ENCODE measurements around the gene TBX15.
"Not testable (repeated sequence)": the region's sequence is repeated elsewhere in the genome, so short reads cannot be mapped to it uniquely, and the experiment has no call there.

TBX15 gene

DNA sequence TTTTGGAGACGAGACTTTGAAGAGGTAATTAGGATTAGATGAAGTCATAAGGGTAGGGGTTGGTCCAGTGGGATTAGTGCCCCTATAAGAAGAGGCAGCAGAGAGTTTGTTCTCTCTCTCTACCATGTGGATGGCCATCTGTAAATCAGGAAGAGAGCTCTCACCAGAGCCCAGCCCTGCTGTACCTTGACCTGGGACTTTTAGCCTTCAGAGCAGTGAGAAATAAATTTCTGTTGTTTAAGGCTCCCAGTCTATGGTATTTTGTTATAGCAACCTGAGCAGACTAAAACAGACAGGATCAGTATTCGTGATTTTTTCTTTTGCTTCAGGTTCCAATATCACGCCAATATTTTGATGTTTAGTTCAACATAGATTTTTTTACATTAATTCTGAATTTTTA is 30.0 kb downstream of the TBX15 start:
- no peak for DNase-seq

DNA sequence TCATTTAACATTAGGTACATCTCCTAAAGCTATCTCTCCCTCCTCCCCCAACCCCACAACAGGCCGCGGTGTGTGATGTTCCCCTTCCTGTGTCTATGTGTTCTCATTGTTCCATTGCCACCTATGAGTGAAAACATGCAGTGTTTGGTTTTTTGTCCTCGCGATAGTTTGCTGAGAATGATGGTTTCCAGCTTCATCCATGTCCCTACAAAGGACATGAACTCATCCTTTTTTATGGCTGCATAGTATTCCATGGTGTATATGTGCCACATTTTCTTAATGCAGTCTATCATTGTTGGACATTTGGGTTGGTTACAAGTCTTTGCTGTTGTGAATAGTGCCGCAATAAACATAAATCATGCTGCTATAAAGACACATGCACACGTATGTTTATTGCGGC is 30.6 kb downstream of the TBX15 start:
- not testable (repeated sequence) for DNase-seq

DNA sequence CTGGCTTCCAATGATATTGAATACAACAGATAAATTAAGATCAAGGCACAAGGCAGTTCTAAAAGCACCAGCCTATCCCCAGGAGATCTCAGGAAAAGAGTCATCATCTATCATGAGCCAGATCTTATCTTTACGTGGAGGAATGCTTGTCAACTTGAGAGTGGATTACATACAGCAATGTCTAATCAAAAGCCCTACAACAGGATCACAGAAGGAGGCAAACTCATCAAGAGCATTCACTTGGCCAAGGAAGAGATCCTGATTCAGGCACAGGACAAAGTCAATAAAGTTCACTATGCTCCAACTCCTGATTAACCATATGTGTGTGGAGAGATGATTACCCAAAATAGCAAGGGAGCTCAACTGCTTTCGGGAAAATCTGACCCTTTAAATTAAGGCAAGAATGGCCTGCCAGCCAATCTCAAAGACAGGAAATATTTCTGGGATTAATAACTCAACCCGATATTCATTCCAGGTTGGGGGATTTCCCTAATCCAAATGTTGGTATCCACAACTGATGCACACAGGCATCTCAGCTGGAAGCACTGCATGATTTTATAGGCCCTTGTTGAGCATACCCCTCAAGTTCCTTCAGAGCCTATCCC is 33.7 kb downstream of the TBX15 start:
- no peak for DNase-seq

DNA sequence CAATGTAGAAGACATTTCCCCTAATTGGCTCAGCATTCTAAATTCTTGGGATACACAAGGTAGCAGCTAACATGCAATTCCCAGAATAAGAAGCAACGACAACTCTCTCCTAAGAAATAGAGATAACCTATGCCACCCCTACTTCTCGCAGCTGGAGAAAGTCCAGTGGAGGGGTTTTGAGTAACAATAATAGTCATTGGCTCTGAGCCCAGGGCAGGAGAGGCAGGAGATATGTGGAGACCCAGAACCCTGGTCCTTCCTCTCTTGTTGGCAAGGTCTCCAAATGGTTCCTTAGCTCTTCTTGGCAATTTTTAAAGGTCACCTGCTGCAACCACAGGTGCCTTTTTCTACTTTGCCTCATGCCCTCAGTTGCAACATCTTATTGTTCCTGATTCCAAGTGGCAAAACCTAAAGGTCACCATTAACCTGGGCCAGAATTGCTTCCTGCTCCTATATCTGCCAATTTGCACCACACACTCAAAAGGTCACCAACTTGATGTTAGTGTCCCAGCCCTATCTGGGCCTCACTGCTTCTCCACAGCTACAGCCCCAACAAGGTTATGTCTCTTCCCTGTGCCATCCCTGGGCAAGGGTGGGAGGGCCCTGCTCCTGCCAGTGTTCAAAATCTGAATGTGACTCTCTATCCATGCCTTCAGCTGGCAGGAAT is 36.7 kb downstream of the TBX15 start:
- no peak for DNase-seq

DNA sequence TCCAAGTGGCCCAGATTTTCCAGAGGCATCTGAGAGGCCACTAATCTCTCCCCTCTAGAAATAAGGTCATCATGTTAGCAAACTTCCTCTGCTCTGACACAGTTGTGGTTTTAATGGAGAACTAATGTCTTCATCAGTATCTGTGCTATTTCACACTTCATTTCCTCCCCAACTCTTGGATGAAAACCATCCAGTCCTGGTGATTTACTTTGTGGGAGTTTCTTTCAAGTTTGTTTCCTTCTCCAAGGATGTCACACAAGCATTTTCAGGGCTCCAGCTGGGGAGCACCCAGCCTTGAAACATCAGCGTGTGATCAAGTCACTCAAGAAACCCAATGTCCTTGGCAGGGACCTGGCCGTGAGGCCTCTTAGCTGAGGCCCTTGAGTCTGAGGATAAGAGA is 38.8 kb downstream of the TBX15 start:
- no peak for DNase-seq

DNA sequence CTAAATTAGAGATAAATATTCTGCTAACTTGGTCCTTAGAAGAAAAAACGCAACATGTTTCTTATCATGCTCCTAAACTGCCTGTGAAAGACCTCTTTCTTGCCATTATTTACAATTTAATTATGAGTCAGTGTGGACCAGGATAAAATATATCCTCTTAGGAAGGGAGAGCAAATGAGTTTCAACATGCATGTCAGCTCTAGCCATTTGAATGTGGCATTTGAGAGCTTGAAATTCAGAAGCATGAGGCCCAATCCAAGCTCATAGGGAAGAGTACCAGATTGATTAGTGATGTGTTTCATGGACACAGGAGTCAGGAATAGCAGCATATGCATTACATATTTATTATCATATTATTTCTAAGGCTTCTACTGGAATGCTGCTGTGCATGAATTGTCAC is 39.3 kb downstream of the TBX15 start:
- DNase-seq = no peak

DNA sequence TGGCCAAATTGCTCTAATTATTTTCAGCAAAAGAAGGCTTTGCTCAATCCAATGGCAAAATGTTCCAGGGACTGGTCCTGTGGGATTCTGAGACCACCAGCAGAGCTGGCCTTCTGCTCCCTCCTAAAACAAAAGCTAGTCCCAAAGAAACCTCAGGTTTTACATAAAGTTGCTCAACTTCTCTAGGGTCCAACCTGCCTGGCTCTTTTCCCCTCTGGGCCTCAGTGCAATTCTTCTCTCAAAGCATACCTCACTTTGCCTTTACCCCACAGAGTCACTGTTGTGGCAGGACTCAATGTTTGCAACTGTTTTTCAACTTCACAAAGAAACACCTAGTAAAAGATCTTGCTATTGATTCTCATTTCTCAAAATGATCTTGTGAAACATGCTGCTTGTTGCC is 39.8 kb downstream of the TBX15 start:
- no peak for DNase-seq

DNA sequence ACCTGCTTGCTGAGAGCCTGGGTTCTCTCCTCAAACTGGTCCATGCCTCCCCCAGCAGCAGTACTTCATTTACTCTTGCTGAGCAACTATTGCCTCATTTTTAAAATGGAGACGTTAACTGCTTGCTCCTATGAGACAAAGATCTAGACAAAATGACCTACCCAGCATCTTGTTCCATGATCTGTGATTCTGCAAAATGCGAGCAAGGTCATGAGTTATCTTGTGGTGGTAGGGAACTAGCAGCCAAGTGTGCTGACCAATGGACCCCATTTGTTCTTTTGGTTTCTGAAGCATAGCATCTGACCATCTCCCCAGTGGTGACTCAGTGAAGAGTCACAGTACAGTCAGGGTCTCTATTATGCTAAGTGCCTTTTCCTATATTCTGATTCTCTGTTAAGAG is 40.4 kb downstream of the TBX15 start:
- DNase-seq = no peak

DNA sequence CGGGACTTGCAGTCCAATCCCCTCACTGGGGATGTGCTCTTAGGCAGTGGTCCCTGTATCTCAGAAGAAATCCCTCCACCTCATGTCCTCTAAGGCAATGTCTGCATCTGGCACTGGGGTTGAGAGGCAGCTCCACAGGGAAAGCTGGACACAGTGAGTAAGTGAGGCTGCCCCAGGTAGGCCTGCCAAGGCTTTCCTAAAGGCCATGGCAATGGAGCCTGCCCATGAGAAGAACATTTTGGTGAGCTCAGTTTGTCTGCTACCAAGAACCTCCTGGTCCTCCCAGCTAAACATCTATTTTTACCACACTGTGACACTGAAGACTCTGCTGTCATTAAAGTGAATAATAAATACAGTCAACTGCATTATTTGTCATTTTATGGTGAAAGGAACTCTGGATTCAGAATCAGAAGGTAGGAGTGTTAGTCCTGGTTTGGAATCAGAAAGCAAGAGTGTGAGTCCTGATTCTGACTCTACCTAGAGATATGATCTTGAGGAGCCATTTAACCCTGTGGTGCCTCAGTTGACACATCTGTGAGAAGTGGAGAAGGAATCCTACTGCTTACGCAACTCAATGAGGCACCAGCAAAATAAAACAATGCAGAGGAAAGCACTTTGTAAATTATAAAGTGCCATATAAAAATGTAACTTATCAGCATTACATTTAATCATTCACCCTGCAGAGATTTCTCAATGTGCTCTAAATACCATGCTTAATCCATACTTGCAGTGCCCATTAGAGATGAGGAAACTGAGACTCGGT is 41.0 kb downstream of the TBX15 start:
- DNase-seq = no peak

DNA sequence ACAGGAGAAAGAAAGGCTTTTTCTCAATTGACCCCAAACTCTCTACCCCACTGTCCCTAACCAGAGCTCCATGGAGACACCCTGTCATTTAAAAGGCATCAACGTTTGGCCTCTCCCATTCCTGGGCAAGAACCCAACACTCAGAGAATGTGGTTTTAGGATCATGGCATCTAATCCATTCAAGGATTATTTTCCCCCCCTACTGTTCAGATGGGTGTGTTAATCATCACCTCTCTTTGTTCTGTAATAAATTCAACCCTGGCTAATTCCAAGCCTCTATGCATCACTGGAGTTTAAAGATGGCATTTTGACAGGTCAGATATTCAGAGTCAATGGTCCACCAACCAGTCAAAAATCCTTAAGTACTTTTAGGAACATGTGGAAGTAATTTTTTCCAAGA is 42.7 kb downstream of the TBX15 start:
- DNase-seq = no peak

DNA sequence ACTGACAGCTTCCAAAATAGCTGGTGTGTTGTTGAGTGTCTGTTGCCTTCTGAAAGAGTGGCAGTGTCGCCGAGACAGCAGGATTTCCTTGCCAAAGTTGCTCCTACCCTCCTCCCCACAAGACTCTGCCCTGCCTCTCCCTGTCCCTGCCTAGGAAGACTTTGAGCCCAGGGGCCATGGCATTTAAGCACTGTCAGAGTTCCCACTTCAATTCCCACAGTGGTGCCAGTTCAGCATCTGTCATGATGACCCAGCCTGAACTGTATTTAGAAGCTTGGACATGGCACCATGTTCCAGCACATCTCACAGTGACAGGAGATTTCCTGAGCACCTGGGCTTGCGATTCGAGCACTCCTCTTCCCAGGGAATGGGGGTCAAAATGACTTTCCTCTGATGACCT is 43.6 kb downstream of the TBX15 start:
- DNase-seq = no peak

DNA sequence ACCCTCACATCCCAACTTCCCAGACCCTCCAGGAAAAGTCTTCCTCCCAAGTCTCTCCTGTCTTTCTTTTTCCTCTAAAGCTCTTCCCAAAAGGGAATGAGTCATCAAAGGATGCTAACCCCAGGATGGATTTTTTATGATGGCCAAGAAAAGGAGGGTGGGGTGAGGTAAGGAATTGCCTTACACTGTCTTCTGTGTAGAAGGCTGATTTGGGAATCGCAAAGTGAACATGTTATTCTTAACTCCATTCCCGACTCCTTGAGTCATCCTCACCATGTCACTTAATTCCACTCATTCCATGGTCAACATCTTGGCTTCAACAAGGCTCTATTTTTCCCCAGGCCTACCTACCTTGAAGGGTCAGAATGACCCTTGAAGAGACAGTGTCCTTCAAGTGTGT is 44.0 kb downstream of the TBX15 start:
- DNase-seq = no peak

DNA sequence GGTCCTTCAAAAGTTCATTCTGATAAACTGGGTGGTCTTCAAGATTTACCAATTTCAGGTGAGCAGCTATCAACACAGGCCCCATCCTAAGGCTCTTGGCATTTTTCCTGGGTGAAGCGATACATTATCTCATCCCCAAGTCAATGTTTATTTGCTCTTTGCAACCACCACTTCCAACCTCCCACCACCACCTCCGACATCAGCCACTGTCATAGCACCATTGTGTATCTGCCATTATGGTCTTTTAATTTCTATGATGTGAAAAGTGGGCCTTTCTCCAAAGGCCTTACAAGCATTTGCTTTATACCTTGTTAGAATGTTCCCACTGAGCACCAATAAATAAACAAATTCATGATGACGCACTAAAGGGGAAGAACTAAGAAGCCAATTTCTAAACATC is 47.2 kb downstream of the TBX15 start:
- DNase-seq = no peak

DNA sequence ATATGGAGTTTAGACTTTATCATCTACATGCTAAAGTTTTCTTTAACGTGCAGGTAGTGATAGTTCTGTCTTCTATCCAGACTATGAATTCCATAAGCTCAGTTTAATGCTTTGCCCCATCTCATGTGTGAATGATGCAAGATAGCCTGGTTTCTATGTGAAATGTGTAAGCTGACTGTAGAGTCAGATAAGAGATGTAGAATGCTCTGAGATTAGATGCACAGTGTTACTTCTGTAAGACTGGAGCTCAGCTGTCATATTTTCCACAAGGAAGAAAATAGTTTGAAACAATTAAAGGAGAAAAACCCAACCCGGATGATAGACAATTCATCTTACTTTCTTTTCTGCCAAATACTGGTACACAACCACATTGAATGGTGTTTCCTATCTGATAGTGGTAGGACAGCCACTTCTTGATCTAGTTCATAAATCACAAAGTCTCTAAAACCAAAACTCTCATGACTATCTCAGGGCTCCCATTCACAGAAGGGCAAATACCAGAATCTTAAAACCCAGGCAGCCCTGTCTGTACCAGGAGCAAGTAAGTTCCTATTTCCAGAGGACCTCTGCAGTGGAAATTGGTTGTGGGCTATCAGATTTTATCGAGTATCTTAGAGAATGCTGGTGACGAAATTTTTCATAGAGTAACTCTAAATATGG is 50.6 kb downstream of the TBX15 start:
- DNase-seq = no peak

DNA sequence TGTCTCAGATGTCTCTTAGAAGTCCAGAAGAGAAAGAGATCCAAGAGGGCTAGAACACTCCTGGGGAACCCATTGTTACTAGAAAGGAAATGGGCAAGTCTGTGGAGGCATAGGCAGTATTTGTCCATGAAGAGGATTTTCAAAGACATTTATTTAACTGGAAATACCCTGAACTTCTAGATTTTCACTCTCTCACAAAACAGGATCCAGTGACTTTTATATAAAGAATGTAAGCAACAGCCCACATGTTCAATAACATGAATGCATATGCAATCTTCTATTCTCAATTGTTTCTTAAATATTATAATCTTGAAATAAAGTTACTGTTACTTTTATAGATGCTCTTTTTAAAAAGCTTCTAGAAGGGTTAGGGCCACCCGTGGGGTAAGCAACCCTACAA is 53.4 kb downstream of the TBX15 start:
- no peak for DNase-seq

DNA sequence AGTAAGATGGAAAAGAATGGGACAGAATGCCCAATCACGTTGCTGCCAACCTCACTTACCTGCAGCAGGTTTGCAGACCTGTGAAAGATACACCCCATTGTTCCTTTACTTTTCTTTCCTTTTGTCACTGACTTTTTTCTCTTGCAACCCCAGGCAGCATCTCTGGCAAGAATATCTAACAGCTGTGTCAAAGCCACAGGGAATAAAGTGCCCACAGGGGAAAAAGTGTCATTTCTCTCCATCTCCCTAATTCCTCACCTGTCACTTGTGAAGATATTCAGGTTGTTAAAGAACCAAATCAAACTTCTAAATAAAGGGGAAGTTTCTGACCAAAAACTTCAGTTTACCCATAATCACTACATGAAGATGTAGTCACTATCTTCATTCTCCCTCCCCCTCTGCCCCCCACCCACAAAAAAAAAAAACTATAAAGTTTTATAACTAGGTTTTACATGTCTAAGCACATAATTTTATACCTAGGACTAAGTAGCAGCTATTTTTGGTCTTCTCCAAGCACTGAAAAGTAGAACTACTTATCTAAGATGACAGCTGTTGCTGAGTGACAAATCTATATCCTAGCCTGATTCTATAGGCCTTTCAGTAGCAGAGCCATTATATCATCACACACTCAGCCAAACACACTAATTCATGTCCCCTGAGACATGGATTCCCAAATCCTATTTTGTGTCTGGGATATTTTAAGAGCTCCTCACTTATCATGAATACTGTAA is 54.9 kb downstream of the TBX15 start:
- DNase-seq = no peak

DNA sequence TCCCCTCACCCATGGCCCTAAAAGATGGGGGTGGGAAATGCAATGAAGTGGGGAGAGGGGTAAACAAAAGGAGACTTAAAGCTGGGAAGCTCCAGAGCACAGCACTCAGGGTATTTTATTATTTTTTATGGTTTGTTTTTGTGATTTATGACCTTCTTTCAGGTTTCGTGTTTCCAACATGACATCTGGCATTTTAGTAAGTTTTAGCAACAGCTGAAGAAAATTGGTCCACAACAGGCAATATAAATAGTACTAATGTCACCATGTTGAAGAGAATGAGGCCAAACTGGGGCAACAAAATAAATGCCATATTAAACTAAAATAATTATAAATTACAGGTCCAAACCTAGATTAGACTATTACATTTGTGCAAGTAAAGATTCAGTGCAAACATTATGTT is 56.3 kb downstream of the TBX15 start:
- DNase-seq = no peak

DNA sequence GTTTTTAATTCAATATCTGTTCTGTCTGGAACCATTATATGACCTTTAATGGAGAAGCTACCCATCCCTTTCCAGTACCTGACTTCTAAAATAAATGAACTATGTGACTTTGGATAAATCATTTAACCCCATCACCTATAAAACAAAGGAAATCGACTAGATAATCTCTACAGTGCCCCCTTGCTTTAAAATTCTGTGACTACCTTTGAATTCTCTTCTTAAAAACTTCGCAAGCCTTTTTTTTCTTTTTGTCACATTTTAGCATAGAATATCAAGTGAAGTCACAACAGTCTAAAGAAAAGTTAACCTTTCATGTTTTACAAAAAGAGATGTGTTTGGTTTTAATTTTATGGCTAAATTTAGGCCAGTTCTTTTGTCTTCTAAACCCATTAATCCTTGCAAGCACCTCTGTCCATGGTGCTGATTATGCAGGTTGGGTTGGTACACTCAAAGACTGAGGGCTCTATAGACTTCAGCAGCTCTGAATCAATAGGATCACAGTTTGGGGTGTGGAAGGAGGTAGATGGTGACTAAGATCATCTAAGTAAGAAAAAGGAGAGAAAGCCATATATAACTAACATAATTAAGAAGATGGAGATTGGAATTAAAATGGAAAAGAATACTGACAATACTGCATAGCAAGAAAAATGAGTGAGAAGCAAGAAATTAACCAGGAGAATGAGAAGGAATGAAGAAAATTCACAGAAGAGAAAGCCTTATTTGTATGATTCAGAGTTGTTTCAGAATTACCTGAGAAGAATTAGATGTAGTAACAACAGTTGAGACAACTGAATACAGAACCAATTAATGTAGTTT is 59.2 kb downstream of the TBX15 start:
- no peak for DNase-seq

DNA sequence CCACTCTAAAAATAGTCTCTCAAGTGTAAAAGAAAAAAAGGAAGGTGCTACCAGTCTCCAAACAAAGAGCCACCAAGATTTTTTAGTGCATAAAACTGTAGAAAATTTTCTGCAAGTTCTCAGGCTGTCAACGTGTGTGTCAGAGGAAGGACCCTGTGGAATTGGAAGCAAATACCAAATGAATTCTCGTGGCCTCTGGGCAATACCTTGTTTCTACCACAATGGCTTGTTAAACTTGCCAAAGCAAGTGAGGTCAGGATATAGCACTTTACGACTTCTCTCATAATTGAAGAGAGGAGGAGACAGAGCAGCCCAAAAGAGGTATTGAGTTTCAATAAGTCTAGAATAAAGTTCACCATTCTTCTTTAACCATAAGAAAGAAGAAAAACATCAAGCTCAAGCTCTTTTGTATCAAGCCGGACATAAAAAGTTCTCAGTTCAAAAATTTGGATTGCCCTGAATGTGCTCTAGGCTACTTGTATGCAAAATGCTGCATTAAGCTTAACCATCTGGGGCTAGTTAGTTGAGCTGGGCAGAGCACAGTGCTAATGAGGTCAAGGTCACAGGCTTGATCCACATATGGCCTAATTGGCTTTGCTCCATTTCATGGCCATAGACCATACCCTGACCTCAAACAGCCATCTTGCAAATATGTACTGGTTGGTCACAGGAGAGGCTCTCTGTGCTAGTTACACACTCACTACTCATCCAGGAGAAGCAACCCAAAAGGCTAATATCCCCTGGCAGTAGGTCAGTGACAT is 60.5 kb downstream of the TBX15 start:
- DNase-seq = no peak

DNA sequence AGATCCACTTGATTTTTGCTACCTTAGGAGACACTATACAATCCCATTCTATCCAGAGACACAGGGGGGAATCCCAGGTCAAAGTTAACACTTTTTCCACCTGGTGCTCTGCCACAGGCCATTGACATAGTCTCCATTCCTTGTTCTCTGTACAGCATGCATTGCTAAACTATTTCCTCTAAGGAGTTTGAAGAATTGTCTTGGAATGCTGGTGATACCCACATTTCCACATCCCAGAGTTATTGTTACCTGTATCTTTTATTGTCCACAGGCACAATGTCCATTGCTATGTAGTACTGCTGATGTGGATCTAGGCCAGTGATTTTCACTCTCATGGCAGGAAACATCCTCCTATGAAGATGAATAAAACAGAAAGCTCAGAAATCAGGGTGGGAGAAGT is 61.9 kb downstream of the TBX15 start:
- no peak for DNase-seq

DNA sequence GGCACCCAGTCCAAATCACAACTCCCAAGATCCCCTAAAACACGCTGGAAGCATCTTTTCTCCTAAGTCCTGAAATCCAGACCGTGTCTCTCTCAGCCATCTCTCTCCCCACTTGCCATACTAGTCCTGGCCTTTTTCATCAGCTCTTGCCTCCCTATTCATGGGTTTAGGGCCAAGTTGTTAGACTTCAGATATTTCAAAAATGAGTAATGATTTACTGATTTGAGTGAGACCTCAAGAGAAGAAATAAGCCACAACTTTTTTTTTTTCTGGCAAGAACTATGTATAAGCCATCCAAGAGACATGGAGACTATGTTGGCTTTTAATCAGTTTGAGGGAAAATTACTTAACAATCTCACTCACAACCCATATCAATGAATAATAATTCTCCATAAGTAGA is 62.5 kb downstream of the TBX15 start:
- no peak for DNase-seq

DNA sequence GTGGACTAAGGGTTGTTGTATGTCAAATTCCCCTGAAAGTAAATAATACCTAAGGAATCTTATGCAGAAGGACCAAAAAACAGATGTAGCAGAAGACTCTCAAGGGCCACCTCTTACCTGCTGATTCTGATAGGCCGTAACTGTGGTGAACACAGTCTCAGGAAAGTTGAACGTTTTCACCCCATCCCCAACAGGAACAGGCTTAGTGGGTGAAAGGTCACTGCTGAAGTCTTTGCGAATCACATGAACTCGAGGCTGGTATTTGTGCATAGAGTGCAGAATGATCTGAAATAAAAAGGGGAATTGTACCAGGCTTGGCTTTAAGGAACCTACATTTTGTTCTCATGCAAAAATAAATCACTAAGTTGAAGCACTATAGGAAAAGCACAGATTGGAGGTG is 64.8 kb downstream of the TBX15 start:
- no peak for DNase-seq

Measured in CD4-positive, alpha-beta T cell treated with Interleukin-17A for 1 hour (primary cell).